GM18502 (cell line): ENCODE data around the gene PRKAG2.
"Not testable (repeated sequence)": the region's sequence is repeated elsewhere in the genome, so short reads cannot be mapped to it uniquely, and the experiment has no call there.

Experiments used
- ATAC-seq: cut with Tn5 transposase; IDR thresholded peaks from one replicate; pipeline ENCODE4 v1.9.1; 2021; ENCODE audit warnings: mild to moderate bottlenecking; ENCODE audit not compliant: unreplicated experiment, poor library complexity

Gene PRKAG2

GRCh38 chr7:151758622-151759540, 118.0 kb downstream of the PRKAG2 start:
- ATAC-seq = peak; percentile 8

GRCh38 chr7:151757274-151757673, 119.6 kb downstream of the PRKAG2 start:
- ATAC-seq = no peak

- no peak for ATAC-seq
These were observed 120.0 kb downstream of the PRKAG2 start for GRCh38 chr7:151756866-151757265.

- no peak for ATAC-seq
These were observed 120.7 kb downstream of the PRKAG2 start for GRCh38 chr7:151756076-151756731.

- ATAC-seq = no peak
These were observed 121.6 kb downstream of the PRKAG2 start for GRCh38 chr7:151755131-151755801.

GRCh38 chr7:151754688-151755130, 122.2 kb downstream of the PRKAG2 start:
- no peak for ATAC-seq

GRCh38 chr7:151754142-151754590, 122.7 kb downstream of the PRKAG2 start:
- ATAC-seq = no peak

GRCh38 chr7:151752816-151753595, 123.9 kb downstream of the PRKAG2 start:
- ATAC-seq = no peak

- ATAC-seq = no peak
These were observed 124.9 kb downstream of the PRKAG2 start for GRCh38 chr7:151752037-151752436.

- ATAC-seq = no peak
These were observed 128.2 kb downstream of the PRKAG2 start for GRCh38 chr7:151748733-151749132.

GRCh38 chr7:151748021-151748420, 128.9 kb downstream of the PRKAG2 start:
- not testable (repeated sequence) for ATAC-seq

- ATAC-seq = no peak
These were observed 131.2 kb downstream of the PRKAG2 start for GRCh38 chr7:151745706-151746105.

GRCh38 chr7:151744656-151745638, 132.0 kb downstream of the PRKAG2 start:
- no peak for ATAC-seq

- ATAC-seq = no peak
These were observed 132.8 kb downstream of the PRKAG2 start for GRCh38 chr7:151744051-151744580.

GRCh38 chr7:151743481-151743983, 133.4 kb downstream of the PRKAG2 start:
- ATAC-seq = no peak

GRCh38 chr7:151742713-151743480, 134.0 kb downstream of the PRKAG2 start:
- ATAC-seq = no peak

- ATAC-seq = no peak
These were observed 135.3 kb downstream of the PRKAG2 start for GRCh38 chr7:151741585-151741984.
